ENCODE measurements around the gene SMYD2.
A peak's percentile ranks its signal among the peaks of the same experiment; 100 is the strongest.

SMYD2 gene

DNA sequence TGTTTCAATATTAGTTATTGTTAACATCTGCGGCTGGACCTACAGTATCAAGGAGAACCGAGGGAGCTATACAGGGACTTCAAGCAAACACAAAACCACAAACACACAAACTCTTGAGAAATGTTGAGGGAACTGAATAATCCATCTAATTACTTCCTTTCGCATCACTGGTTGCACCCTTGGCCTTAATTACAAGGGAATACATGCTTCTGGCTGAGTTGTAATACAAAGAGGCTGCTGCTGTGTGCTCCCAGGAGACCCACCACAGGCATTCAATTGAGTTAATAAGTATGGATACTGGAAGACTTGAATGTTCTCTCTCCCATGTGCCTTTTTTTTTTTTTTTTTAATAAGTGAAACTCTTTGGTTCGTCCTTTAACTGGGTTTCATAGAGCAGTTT, 16.8 kb upstream of the SMYD2 start:
- Histone ChIP-seq H2BK5ac (ENCODE audit: low read length) (no peak overlapping the region), H3K9ac (ENCODE audit: low read depth, low read length, poor library complexity) (no peak overlapping the region), H2AK5ac (ENCODE audit: low read depth, low read length) (no peak overlapping the region), H3K79me1 (ENCODE audit: low read depth, low read length) (no peaks in the 10 kb centered on the region), H3K18ac (ENCODE audit: low read length) (no peak overlapping the region), H2BK12ac (ENCODE audit: low read length) (no peak overlapping the region), H3K9me3 (replicated peaks in 1 of 2; ENCODE audit: control insufficient read depth in 2 of 2, insufficient read depth in 1 of 2, low read depth in 1 of 2, low read length in 2 of 2) (peaks cover 0 to 2% of the 10 kb centered on the region in 2 donors), H2BK15ac (ENCODE audit: low read length) (no peak overlapping the region), H2BK120ac (ENCODE audit: low read depth, low read length) (no peak overlapping the region), H3K23ac (ENCODE audit: low read depth, low read length, poor library complexity) (no peak overlapping the region), H3K4me3 (ENCODE audit: low read length in 2 of 2) (no peak overlapping the region), H3K27ac (replicated peaks; ENCODE audit: low read length) (no peak overlapping the region), H4K8ac (ENCODE audit: low read depth, low read length) (no peak overlapping the region), H3K4me1 (ENCODE audit: control insufficient read depth in 2 of 2, insufficient read depth in 1 of 2, low read depth in 1 of 2, low read length in 2 of 2) (peaks cover 2 to 10% of the 10 kb centered on the region in 2 donors), H3K36me3 (replicated peaks in 1 of 2; ENCODE audit: control insufficient read depth in 2 of 2, insufficient read depth in 2 of 2, low read length in 2 of 2) (no peaks in the 10 kb centered on the region), H4K91ac (ENCODE audit: low read depth, low read length, poor library complexity) (no peak overlapping the region), H3K14ac (ENCODE audit: low read length) (no peak overlapping the region), H3K27me3 (ENCODE audit: control insufficient read depth in 3 of 3, insufficient read depth in 3 of 3, low read depth in 1 of 3, low read length in 3 of 3) (peaks cover 0 to 38% (median 4%) of the 10 kb centered on the region in 3 experiments), H3K4me2 (ENCODE audit: insufficient read depth, low read length, poor library complexity, severe bottlenecking) (no peak overlapping the region), H3K4ac (ENCODE audit: low read length) (no peak overlapping the region), H2AFZ (ENCODE audit: low read length) (no peak overlapping the region)
- peak; percentile 42 for DNase-seq (ENCODE audit: low spot score)
- WGBS, 2 donors (ENCODE audit: extremely low coverage in 2 of 2, insufficient read length in 2 of 2, insufficient replicate concordance in 1 of 2): no CpG with 5 or more reads among the region's 4 CpGs

GRCh38 chr1:214264976-214265375, 16.0 kb upstream of the SMYD2 start:
- Histone ChIP-seq H3K27ac (replicated peaks; ENCODE audit: low read length) (no peak overlapping the region), H3K4ac (ENCODE audit: low read length) (no peak overlapping the region), H2AK5ac (ENCODE audit: low read depth, low read length) (no peak overlapping the region), H2AFZ (ENCODE audit: low read length) (no peak overlapping the region), H2BK120ac (ENCODE audit: low read depth, low read length) (no peak overlapping the region), H3K4me2 (ENCODE audit: insufficient read depth, low read length, poor library complexity, severe bottlenecking) (no peak overlapping the region), H3K18ac (ENCODE audit: low read length) (no peak overlapping the region), H3K27me3 (ENCODE audit: control insufficient read depth in 3 of 3, insufficient read depth in 3 of 3, low read depth in 1 of 3, low read length in 3 of 3) (peaks cover 0 to 35% (median 4%) of the 10 kb centered on the region in 3 experiments), H4K8ac (ENCODE audit: low read depth, low read length) (no peak overlapping the region), H2BK15ac (ENCODE audit: low read length) (no peak overlapping the region), H4K91ac (ENCODE audit: low read depth, low read length, poor library complexity) (no peak overlapping the region), H3K4me1 (ENCODE audit: control insufficient read depth in 2 of 2, insufficient read depth in 1 of 2, low read depth in 1 of 2, low read length in 2 of 2) (peaks cover 2 to 10% of the 10 kb centered on the region in 2 donors), H3K23ac (ENCODE audit: low read depth, low read length, poor library complexity) (no peak overlapping the region), H2BK5ac (ENCODE audit: low read length) (no peak overlapping the region), H3K9ac (ENCODE audit: low read depth, low read length, poor library complexity) (no peak overlapping the region), H3K14ac (ENCODE audit: low read length) (no peak overlapping the region), H3K4me3 (ENCODE audit: low read length in 2 of 2) (no peak overlapping the region), H2BK12ac (ENCODE audit: low read length) (no peak overlapping the region), H3K9me3 (replicated peaks in 1 of 2; ENCODE audit: control insufficient read depth in 2 of 2, insufficient read depth in 1 of 2, low read depth in 1 of 2, low read length in 2 of 2) (peaks cover 0 to 2% of the 10 kb centered on the region in 2 donors), H3K79me1 (ENCODE audit: low read depth, low read length) (no peaks in the 10 kb centered on the region), H3K36me3 (replicated peaks in 1 of 2; ENCODE audit: control insufficient read depth in 2 of 2, insufficient read depth in 2 of 2, low read length in 2 of 2) (no peaks in the 10 kb centered on the region)
- DNase-seq (ENCODE audit: low spot score): no peak
- no CpG with 5 or more reads among the region's 3 CpGs for WGBS, 2 donors (ENCODE audit: extremely low coverage in 2 of 2, insufficient read length in 2 of 2, insufficient replicate concordance in 1 of 2)

DNA sequence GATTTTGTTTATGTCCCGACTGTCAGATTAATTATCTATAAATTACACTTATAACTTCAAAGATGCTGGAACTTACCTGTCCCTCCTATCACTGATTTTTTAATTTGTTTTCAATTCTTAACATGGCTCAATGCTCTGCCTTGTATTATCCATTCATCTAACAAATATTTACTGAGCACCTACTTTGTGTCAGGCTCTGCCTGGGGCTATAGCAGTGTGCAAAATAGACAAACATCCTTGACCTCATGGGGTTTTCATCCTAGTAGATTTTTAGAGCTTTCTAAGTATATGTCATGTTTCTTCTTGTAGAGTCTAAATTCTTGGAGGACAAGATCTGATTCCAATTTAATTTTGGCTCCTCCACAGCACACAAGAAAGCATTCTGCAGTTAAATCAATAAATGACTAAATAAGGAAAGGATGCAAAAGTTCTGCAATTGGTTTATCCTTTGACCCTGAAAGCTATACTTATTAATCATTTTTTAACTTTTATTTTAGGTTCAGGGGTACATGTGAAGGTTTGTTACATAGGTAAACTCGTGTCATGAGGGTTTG, 10.8 kb upstream of the SMYD2 start:
- H3K36me3 ChIP-seq (replicated peaks in 1 of 2; ENCODE audit: control insufficient read depth in 2 of 2, insufficient read depth in 2 of 2, low read length in 2 of 2): no peaks in the 10 kb centered on the region

GRCh38 chr1:214271174-214271858, 9.6 kb upstream of the SMYD2 start:
- DNase-seq (ENCODE audit: low spot score): no peak
- H3K4ac ChIP-seq (ENCODE audit: low read length): no peak overlapping the region
- H3K27ac ChIP-seq (replicated peaks; ENCODE audit: low read length): no peak overlapping the region
- H2AK5ac ChIP-seq (ENCODE audit: low read depth, low read length): no peak overlapping the region
- H3K18ac ChIP-seq (ENCODE audit: low read length): no peak overlapping the region
- H2BK5ac ChIP-seq (ENCODE audit: low read length): no peak overlapping the region
- H3K79me1 ChIP-seq (ENCODE audit: low read depth, low read length): no peaks in the 10 kb centered on the region
- no peaks in the 10 kb centered on the region for H3K9me3 ChIP-seq (replicated peaks in 1 of 2; ENCODE audit: control insufficient read depth in 2 of 2, insufficient read depth in 1 of 2, low read depth in 1 of 2, low read length in 2 of 2)
- no peak overlapping the region for H4K8ac ChIP-seq (ENCODE audit: low read depth, low read length)
- H4K91ac ChIP-seq (ENCODE audit: low read depth, low read length, poor library complexity): no peak overlapping the region
- peaks cover 0 to 3% of the 10 kb centered on the region in 2 donors for H3K4me1 ChIP-seq (ENCODE audit: control insufficient read depth in 2 of 2, insufficient read depth in 1 of 2, low read depth in 1 of 2, low read length in 2 of 2)
- H3K9ac ChIP-seq (ENCODE audit: low read depth, low read length, poor library complexity): no peak overlapping the region
- peak overlapping the region; percentile 46 for H2AFZ ChIP-seq (ENCODE audit: low read length)
- H3K36me3 ChIP-seq (replicated peaks in 1 of 2; ENCODE audit: control insufficient read depth in 2 of 2, insufficient read depth in 2 of 2, low read length in 2 of 2): no peaks in the 10 kb centered on the region
- H3K14ac ChIP-seq (ENCODE audit: low read length): no peak overlapping the region
- H2BK15ac ChIP-seq (ENCODE audit: low read length): no peak overlapping the region
- H2BK12ac ChIP-seq (ENCODE audit: low read length): no peak overlapping the region
- WGBS, 2 donors (ENCODE audit: extremely low coverage in 2 of 2, insufficient read length in 2 of 2, insufficient replicate concordance in 1 of 2): no CpG with 5 or more reads among the region's 3 CpGs
- H3K27me3 ChIP-seq (ENCODE audit: control insufficient read depth in 3 of 3, insufficient read depth in 3 of 3, low read depth in 1 of 3, low read length in 3 of 3): no peaks in the 10 kb centered on the region
- H2BK120ac ChIP-seq (ENCODE audit: low read depth, low read length): no peak overlapping the region
- no peak overlapping the region for H3K4me3 ChIP-seq (ENCODE audit: low read length in 2 of 2)
- H3K4me2 ChIP-seq (ENCODE audit: insufficient read depth, low read length, poor library complexity, severe bottlenecking): no peak overlapping the region
- H3K23ac ChIP-seq (ENCODE audit: low read depth, low read length, poor library complexity): no peak overlapping the region

More for the DNA sequence above, 10.8 kb upstream of the SMYD2 start:
- H3K18ac ChIP-seq (ENCODE audit: low read length): no peak overlapping the region
- H3K4me2 ChIP-seq (ENCODE audit: insufficient read depth, low read length, poor library complexity, severe bottlenecking): no peak overlapping the region
- H3K23ac ChIP-seq (ENCODE audit: low read depth, low read length, poor library complexity): no peak overlapping the region
- H2BK120ac ChIP-seq (ENCODE audit: low read depth, low read length): no peak overlapping the region
- no peaks in the 10 kb centered on the region for H3K79me1 ChIP-seq (ENCODE audit: low read depth, low read length)
- H2AFZ ChIP-seq (ENCODE audit: low read length): no peak overlapping the region
- H2BK15ac ChIP-seq (ENCODE audit: low read length): no peak overlapping the region
- peaks cover 0 to 3% of the 10 kb centered on the region in 2 donors for H3K4me1 ChIP-seq (ENCODE audit: control insufficient read depth in 2 of 2, insufficient read depth in 1 of 2, low read depth in 1 of 2, low read length in 2 of 2)
- no peak overlapping the region for H2BK12ac ChIP-seq (ENCODE audit: low read length)
- H3K4me3 ChIP-seq (ENCODE audit: low read length in 2 of 2): no peak overlapping the region
- no peak overlapping the region for H4K8ac ChIP-seq (ENCODE audit: low read depth, low read length)
- no peak overlapping the region for H3K4ac ChIP-seq (ENCODE audit: low read length)
- no peak overlapping the region for H3K27ac ChIP-seq (replicated peaks; ENCODE audit: low read length)
- no CpG with 5 or more reads among the region's 2 CpGs for WGBS, 2 donors (ENCODE audit: extremely low coverage in 2 of 2, insufficient read length in 2 of 2, insufficient replicate concordance in 1 of 2)
- DNase-seq (ENCODE audit: low spot score): no peak
- H4K91ac ChIP-seq (ENCODE audit: low read depth, low read length, poor library complexity): no peak overlapping the region
- no peak overlapping the region for H2AK5ac ChIP-seq (ENCODE audit: low read depth, low read length)
- peaks cover 0 to 8% (median 0%) of the 10 kb centered on the region in 3 experiments for H3K27me3 ChIP-seq (ENCODE audit: control insufficient read depth in 3 of 3, insufficient read depth in 3 of 3, low read depth in 1 of 3, low read length in 3 of 3)
- H2BK5ac ChIP-seq (ENCODE audit: low read length): no peak overlapping the region
- H3K9me3 ChIP-seq (replicated peaks in 1 of 2; ENCODE audit: control insufficient read depth in 2 of 2, insufficient read depth in 1 of 2, low read depth in 1 of 2, low read length in 2 of 2): no peaks in the 10 kb centered on the region
- no peak overlapping the region for H3K14ac ChIP-seq (ENCODE audit: low read length)
- no peak overlapping the region for H3K9ac ChIP-seq (ENCODE audit: low read depth, low read length, poor library complexity)
